K562 (cell line): Measurements from ENCODE around the gene SCAMP3. TPM values are rescaled to one million over a fixed set of nuclear protein-coding genes. Genes with fewer than 3 reads are reported as not detected.

Experiments used
- AFF1 ChIP-seq, 2 experiments: fragments of 450-650 bp; IDR thresholded peaks; 2 replicates each; pipeline ENCODE4 v1.6.1; 2018; ENCODE audit warnings: mild to moderate bottlenecking in 2 of 2, low read depth in 1 of 2; ENCODE audit not compliant: partially characterized antibody in 2 of 2
- CTBP1 ChIP-seq: fragments of 450-650 bp; IDR thresholded peaks from 2 replicates; pipeline ENCODE4 v1.6.1; 2016; ENCODE audit warnings: borderline replicate concordance
- GABPA ChIP-seq: fragments of 200-800 bp; sonication (Bioruptor generic); conservative IDR thresholded peaks from 2 replicates; pipeline ENCODE4 v1.6.1; 2016; ENCODE audit warnings: low read depth, missing genetic modification characterization, missing compliant biosample characterization
- LEF1 ChIP-seq: fragments of 450-650 bp; IDR thresholded peaks from 2 replicates; pipeline ENCODE4 v1.6.1; 2016; ENCODE audit warnings: mild to moderate bottlenecking
- PRDM10 ChIP-seq: fragments of 450-650 bp; IDR thresholded peaks from 2 replicates; pipeline ENCODE4 v1.6.1; 2018; ENCODE audit not compliant: partially characterized antibody
- TAF9B ChIP-seq: fragments of 450-650 bp; IDR thresholded peaks from 2 replicates; pipeline ENCODE4 v1.6.1; 2018; ENCODE audit warnings: mild to moderate bottlenecking; ENCODE audit not compliant: partially characterized antibody
- TBP ChIP-seq: optimal IDR thresholded peaks from 2 replicates; pipeline ENCODE3; 2011; ENCODE audit warnings: low read depth, low read length, improper control_type of control experiment
- VEZF1 ChIP-seq: fragments of 200-800 bp; sonication (Bioruptor generic); IDR thresholded peaks from 2 replicates; pipeline ENCODE4 v1.6.1; 2017; ENCODE audit warnings: missing genetic modification characterization, missing compliant biosample characterization
- ZNF592 ChIP-seq: fragments of 450-650 bp; IDR thresholded peaks from 2 replicates; pipeline ENCODE4 v1.6.1; 2017; ENCODE audit warnings: antibody characterized with exemption, mild to moderate bottlenecking
- polyA plus RNA-seq, 8 experiments: library from polyadenylated mRNA; depleted of rRNA in 4 of 8; stranded (reverse) in 5 of 8; unstranded in 3 of 8; fragments of >200 nt; fragmentation: Nextera tagmentation in 2 of 8; fragmentation: Illumina TruSeq in 1 of 8; extraction: Ambion mirVana in 2 of 8; extraction: Trizol in 1 of 8; gene quantifications; 2 replicates each; pipeline versions ENCODE4 v1.2.1 to v1.2.3, GENCODE V29; 2011 to 2014; ENCODE audit warnings: inconsistent platforms in 1 of 8, missing spikeins in 1 of 8
- total RNA-seq, 7 experiments: library from RNA; depleted of rRNA in 6 of 7; stranded (reverse); fragments of >200 nt in 6 of 7; fragmentation: Illumina TruSeq in 2 of 7; extraction: Trizol in 2 of 7; gene quantifications; 2 replicates each; pipeline versions ENCODE4 v1.2.1 to v1.2.3, GENCODE V29; 2011 to 2021; ENCODE audit warnings: low replicate concordance in 1 of 7

SCAMP3 gene
- total and polyA plus RNA-seq, 9 of the 15 experiments (the other 6 are each of a cell fraction or from before 2014, with no cell fraction given) = 14.2 to 131 (median 86.1) TPM

- TF ChIP-seq PRDM10 = no peak
- TF ChIP-seq LEF1 = peak; percentile 21; the same call in 1 of the 2 replicates
- TF ChIP-seq TBP = peak; percentile 7
- peak; percentile 74 for TF ChIP-seq VEZF1
- TF ChIP-seq GABPA = peak; percentile 77
- TF ChIP-seq AFF1 (IDR thresholded peaks at IDR 0.05; ENCODE audit: low read depth in 1 of 2, partially characterized antibody in 2 of 2) = peak in 1 of 2 experiments; percentile 25
- peak; percentile 74 for TF ChIP-seq CTBP1
- peak; percentile 43 for TF ChIP-seq TAF9B
- peak; percentile 76 for TF ChIP-seq ZNF592
These were observed 11.4 kb upstream of the SCAMP3 start, which contains the start of gene CLK2 (continued) for GRCh38 chr1:155273343-155274245.
